ENCODE measurements around the gene FKBP1A.

FKBP1A gene

DNA sequence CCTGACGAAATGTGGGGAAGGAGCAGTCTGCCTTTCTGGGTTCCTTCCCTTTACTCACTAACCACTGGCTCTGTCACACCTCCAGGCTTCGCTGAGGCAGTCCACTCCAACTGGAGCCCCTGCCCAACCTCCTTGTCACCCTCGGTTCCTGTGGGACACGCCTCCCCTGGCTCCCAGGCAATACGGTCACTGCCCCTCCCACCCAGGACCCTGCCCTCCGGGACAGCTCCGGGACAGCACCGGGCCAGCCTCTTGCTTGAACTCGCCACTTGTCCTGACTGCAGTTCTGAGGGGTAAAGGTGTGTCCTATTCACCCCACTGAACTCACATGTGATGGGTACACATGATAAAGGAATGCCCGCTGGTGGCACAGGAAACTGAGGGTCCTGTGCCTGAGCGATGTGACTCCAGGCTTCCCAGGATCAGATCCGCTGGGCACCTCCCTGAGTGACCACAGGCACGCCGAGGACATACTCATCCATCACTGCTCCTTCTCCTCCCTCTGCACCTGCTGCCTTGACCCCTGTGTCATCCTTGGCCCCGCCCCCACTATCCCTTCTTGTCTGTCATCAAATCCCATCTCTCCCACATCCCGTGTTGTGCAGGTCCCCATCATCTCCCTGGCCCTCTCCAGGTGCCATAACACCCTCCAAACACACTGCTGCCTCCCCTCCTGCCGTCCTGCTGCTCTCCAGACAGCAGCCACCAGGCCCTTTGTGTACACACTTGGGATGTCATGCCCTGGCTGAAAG, 71.8 kb downstream of the FKBP1A start:
- DNase-seq (ENCODE audit: extremely low spot score) = no peak
- ChIA-PET POLR2A (interaction anchor here (1.5 kb wide), 1 partner anchor 145 kb away, joined by 3 read pairs; no protein-coding TSS in a partner anchor), CTCF (no interaction called here)
- TF ChIP-seq ARNT (IDR thresholded peaks at IDR 0.05) (no peak), NFRKB (IDR thresholded peaks at IDR 0.05) (no peak), SP1 (IDR thresholded peaks at IDR 0.05) (no peak), ELF4 (IDR thresholded peaks at IDR 0.05) (no peak), ZNF384 (IDR thresholded peaks at IDR 0.05) (no peak), BHLHE40 (IDR thresholded peaks at IDR 0.05; ENCODE audit: borderline replicate concordance) (no peak), HDGF (IDR thresholded peaks at IDR 0.05; ENCODE audit: borderline replicate concordance) (no peak), FOXA1 (IDR thresholded peaks at IDR 0.05) (no peak), L3MBTL2 (conservative IDR thresholded peaks at IDR 0.05) (no peak), CTBP1 (IDR thresholded peaks at IDR 0.05; ENCODE audit: borderline replicate concordance) (no peak), TARDBP (IDR thresholded peaks at IDR 0.05) (no peak)

DNA sequence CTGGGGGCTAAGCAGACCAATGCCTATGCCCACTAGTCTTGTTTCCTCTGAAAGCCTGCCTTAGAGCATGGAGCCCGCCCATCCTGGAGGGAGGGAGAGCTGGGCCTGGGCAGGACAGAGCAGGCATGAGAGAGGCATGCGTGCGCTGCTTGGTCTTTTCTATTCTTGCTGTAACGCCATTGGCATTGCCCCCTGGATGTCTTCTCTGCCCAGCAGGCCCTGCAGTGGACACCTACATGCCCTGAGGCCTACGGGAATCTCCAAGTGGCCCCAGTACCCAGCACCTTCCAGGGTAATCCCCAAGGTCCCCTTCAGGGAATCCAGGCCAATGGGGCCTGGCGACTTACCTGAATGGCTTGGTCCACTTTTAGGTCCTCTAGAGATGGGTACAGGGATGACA, 72.8 kb downstream of the FKBP1A start:
- TF ChIP-seq NFRKB (IDR thresholded peaks at IDR 0.05) = no peak
- no peak for TF ChIP-seq FOXA1 (IDR thresholded peaks at IDR 0.05)
- TF ChIP-seq HDGF (IDR thresholded peaks at IDR 0.05; ENCODE audit: borderline replicate concordance) = no peak
- TF ChIP-seq, protein P1, sequence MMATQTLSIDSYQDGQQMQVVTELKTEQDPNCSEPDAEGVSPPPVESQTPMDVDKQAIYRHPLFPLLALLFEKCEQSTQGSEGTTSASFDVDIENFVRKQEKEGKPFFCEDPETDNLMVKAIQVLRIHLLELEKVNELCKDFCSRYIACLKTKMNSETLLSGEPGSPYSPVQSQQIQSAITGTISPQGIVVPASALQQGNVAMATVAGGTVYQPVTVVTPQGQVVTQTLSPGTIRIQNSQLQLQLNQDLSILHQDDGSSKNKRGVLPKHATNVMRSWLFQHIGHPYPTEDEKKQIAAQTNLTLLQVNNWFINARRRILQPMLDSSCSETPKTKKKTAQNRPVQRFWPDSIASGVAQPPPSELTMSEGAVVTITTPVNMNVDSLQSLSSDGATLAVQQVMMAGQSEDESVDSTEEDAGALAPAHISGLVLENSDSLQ (IDR thresholded peaks at IDR 0.05) = no peak
- no peak for TF ChIP-seq FOXM1 (IDR thresholded peaks at IDR 0.05; ENCODE audit: borderline replicate concordance)
- no peak for TF ChIP-seq SP1 (IDR thresholded peaks at IDR 0.05)
- TF ChIP-seq FOXK2 (IDR thresholded peaks at IDR 0.05) = no peak
- TF ChIP-seq LEF1 (IDR thresholded peaks at IDR 0.05; ENCODE audit: borderline replicate concordance) = no peak
- no peak for TF ChIP-seq BHLHE40 (IDR thresholded peaks at IDR 0.05; ENCODE audit: borderline replicate concordance)
- TF ChIP-seq CTBP1 (IDR thresholded peaks at IDR 0.05; ENCODE audit: borderline replicate concordance) = no peak
- TF ChIP-seq ELF4 (IDR thresholded peaks at IDR 0.05) = no peak
- CTCF ChIA-PET = no interaction called here
- POLR2A ChIA-PET = no interaction called here
- DNase-seq (ENCODE audit: extremely low spot score) = no peak

DNA sequence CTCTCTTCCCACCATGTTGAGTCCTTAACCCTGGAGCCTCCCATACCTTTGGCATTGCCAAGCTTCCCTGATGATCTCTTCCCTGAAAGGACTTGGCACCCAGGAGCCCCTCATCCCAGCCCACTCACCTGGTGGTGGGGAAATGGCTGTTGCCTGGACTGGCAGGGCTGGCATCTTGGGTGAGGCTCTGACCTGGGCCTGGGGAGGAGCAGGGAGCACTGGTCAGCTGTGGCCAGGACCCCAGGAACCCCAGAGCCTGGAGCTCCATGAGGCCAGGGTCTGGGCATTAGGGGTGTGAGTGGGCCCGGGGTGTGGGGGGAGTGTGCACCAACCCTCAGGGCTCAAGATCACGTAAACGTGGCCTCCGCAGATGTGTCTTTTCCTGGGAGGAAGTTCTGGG, 73.4 kb downstream of the FKBP1A start:
- POLR2A ChIA-PET = no interaction called here
- CTCF ChIA-PET = no interaction called here
- TF ChIP-seq HDGF (IDR thresholded peaks at IDR 0.05; ENCODE audit: borderline replicate concordance) (no peak), ZNF384 (IDR thresholded peaks at IDR 0.05) (no peak), FOXM1 (IDR thresholded peaks at IDR 0.05; ENCODE audit: borderline replicate concordance) (no peak), LEF1 (IDR thresholded peaks at IDR 0.05; ENCODE audit: borderline replicate concordance) (no peak), BHLHE40 (IDR thresholded peaks at IDR 0.05; ENCODE audit: borderline replicate concordance) (no peak), SP1 (IDR thresholded peaks at IDR 0.05) (no peak), CTBP1 (IDR thresholded peaks at IDR 0.05; ENCODE audit: borderline replicate concordance) (no peak), FOXK2 (IDR thresholded peaks at IDR 0.05) (no peak), NFRKB (IDR thresholded peaks at IDR 0.05) (no peak), L3MBTL2 (conservative IDR thresholded peaks at IDR 0.05) (no peak)
- TF ChIP-seq, protein P1 (IDR thresholded peaks at IDR 0.05) = no peak
- no peak for DNase-seq (ENCODE audit: extremely low spot score)

DNA sequence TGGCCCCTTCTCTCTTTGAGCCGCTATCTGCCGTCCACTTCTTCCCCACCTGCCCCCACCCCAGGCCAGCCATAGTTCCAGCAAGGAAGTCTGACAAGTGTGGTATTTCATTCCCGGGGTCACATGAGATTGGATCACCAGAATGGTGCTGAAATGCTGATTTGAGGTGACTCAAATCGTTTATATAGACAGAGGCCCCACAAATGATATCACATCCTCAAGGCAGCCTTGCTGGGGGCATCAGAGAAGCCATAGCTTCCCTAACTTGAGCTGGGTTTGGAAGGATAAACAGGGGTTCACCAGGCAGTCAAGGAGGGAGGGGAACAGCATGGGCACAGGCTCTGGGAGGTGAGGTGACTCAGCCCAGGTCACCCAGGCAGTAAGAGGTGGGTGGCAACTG, 73.8 kb downstream of the FKBP1A start:
- TF ChIP-seq, protein P1 (IDR thresholded peaks at IDR 0.05) = no peak
- TF ChIP-seq SUZ12 (IDR thresholded peaks at IDR 0.05) (no peak), BHLHE40 (IDR thresholded peaks at IDR 0.05; ENCODE audit: borderline replicate concordance) (no peak), ARNT (IDR thresholded peaks at IDR 0.05) (no peak), FOXM1 (IDR thresholded peaks at IDR 0.05; ENCODE audit: borderline replicate concordance) (no peak)
- CTCF ChIA-PET = no interaction called here
- POLR2A ChIA-PET = no interaction called here
- DNase-seq (ENCODE audit: extremely low spot score) = no peak
